ENCODE data around the gene DNAI2. TPM values are rescaled to one million over a fixed set of nuclear protein-coding genes. Genes with fewer than 3 reads are reported as not detected.

DNAI2 gene
- total and polyA plus RNA-seq, 9 of the 15 experiments (the other 6 are each of a cell fraction or from before 2014, with no cell fraction given) = not detected

DNA sequence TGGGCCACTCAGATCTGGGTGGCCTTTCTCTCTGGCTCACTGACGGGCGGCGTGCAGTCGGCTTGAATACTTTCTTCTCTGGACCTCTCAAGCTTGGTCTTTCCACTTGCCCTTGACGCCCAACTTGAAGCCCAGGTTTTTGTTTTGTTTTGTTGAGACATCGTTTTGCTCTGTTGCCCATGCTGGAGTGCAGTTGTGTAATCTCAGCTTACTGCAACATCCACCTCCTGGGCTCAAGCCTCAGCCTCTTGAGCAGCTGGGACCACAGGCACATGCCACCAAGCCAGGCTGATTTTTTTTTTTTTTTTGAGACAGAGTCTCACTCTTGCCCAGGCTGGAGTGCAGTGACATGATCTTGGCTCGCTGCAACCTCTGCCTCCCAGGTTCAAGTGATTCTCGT, 29.3 kb downstream of the DNAI2 start (continued):
- TF ChIP-seq, protein P1, sequence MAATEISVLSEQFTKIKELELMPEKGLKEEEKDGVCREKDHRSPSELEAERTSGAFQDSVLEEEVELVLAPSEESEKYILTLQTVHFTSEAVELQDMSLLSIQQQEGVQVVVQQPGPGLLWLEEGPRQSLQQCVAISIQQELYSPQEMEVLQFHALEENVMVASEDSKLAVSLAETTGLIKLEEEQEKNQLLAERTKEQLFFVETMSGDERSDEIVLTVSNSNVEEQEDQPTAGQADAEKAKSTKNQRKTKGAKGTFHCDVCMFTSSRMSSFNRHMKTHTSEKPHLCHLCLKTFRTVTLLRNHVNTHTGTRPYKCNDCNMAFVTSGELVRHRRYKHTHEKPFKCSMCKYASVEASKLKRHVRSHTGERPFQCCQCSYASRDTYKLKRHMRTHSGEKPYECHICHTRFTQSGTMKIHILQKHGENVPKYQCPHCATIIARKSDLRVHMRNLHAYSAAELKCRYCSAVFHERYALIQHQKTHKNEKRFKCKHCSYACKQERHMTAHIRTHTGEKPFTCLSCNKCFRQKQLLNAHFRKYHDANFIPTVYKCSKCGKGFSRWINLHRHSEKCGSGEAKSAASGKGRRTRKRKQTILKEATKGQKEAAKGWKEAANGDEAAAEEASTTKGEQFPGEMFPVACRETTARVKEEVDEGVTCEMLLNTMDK (IDR thresholded peaks at IDR 0.05; ENCODE audit: borderline replicate concordance, insufficient read depth, low read depth, low read length, poor library complexity, severe bottlenecking) = no peak
- no peak for TF ChIP-seq MEF2D (tag; conservative IDR thresholded peaks at IDR 0.05; ENCODE audit: low read depth)

DNA sequence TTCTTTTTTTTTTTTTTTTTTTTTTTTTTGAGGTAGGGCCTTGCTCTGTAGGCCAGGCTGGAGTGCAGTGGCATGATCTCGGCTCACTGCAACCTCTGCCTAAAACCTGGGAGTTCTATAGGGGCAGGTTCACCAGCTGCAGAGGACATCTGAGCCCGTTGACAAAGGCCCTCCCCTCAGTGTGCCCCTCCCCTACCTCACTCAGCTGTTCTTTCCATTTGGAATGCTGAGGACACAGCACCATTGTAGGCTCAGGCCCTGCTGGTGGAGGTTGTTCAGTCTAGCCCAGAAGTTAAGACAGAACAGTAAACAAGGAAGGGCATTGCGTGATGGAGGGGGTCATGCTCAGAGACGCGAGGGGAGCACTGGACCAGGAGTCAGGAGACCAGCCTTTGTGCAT, 30.1 kb downstream of the DNAI2 start:
- H3K9me3 ChIP-seq (replicated peaks; ENCODE audit: control insufficient read depth, insufficient read depth, low read depth, low read length) = peaks cover 3% of the 10 kb centered on the region; the same call in 1 of the 2 replicates
- WGBS (ENCODE audit: insufficient coverage, low coverage, missing lambda C conversion rate) = 2% methylated on average over 5 of the region's 5 CpGs
- H3K27ac ChIP-seq (ENCODE audit: extremely low read depth, low read depth, low read length) = no peak overlapping the region
- ChIA-PET POLR2A (interaction anchor here (0.7 to 1.4 kb wide), 2 partner anchors 16 to 33 kb away, joined by 3 to 4 read pairs; no protein-coding TSS in a partner anchor), CTCF (ENCODE audit: low intra/inter-chr PET ratio) (no interaction called here)
- no peak overlapping the region for H3K4me3 ChIP-seq
- FAIRE-seq (no peak), ATAC-seq (no peak), DNase-seq (ENCODE audit: extremely low read depth in 1 of 4, low spot score in 3 of 4) (no peak)
- in situ Hi-C loops (cut with MboI) (loop anchor here (5.0 kb wide), 1 partner anchor 43 kb away; no protein-coding TSS in a partner anchor), intact Hi-C loops (cut with micrococcal nuclease) (loop anchor here (5.0 kb wide), 1 partner anchor 298 kb away; no protein-coding TSS in a partner anchor)
- H2AFZ ChIP-seq (ENCODE audit: low read depth, low read length) = no peak overlapping the region
- H3K4me1 ChIP-seq (replicated peaks in 1 of 2; ENCODE audit: control insufficient read depth in 2 of 2, insufficient read depth in 2 of 2, low read length in 2 of 2) = peaks cover 0 to 9% of the 10 kb centered on the region in 2 experiments; a peak in 2 of 5 replicates
- no peaks in the 10 kb centered on the region for H4K20me1 ChIP-seq (replicated peaks; ENCODE audit: control insufficient read depth, insufficient read depth, low read length)
- peaks cover 0 to 3% of the 10 kb centered on the region in 2 experiments; a peak in 2 of 5 replicates for H3K27me3 ChIP-seq (ENCODE audit: control insufficient read depth in 2 of 2, insufficient read depth in 2 of 2, low read length in 2 of 2)
- TF ChIP-seq, protein P2, sequence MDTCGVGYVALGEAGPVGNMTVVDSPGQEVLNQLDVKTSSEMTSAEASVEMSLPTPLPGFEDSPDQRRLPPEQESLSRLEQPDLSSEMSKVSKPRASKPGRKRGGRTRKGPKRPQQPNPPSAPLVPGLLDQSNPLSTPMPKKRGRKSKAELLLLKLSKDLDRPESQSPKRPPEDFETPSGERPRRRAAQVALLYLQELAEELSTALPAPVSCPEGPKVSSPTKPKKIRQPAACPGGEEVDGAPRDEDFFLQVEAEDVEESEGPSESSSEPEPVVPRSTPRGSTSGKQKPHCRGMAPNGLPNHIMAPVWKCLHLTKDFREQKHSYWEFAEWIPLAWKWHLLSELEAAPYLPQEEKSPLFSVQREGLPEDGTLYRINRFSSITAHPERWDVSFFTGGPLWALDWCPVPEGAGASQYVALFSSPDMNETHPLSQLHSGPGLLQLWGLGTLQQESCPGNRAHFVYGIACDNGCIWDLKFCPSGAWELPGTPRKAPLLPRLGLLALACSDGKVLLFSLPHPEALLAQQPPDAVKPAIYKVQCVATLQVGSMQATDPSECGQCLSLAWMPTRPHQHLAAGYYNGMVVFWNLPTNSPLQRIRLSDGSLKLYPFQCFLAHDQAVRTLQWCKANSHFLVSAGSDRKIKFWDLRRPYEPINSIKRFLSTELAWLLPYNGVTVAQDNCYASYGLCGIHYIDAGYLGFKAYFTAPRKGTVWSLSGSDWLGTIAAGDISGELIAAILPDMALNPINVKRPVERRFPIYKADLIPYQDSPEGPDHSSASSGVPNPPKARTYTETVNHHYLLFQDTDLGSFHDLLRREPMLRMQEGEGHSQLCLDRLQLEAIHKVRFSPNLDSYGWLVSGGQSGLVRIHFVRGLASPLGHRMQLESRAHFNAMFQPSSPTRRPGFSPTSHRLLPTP (IDR thresholded peaks at IDR 0.05; ENCODE audit: borderline replicate concordance, extremely low read depth, insufficient read length) = no peak
- TF ChIP-seq, protein P3, sequence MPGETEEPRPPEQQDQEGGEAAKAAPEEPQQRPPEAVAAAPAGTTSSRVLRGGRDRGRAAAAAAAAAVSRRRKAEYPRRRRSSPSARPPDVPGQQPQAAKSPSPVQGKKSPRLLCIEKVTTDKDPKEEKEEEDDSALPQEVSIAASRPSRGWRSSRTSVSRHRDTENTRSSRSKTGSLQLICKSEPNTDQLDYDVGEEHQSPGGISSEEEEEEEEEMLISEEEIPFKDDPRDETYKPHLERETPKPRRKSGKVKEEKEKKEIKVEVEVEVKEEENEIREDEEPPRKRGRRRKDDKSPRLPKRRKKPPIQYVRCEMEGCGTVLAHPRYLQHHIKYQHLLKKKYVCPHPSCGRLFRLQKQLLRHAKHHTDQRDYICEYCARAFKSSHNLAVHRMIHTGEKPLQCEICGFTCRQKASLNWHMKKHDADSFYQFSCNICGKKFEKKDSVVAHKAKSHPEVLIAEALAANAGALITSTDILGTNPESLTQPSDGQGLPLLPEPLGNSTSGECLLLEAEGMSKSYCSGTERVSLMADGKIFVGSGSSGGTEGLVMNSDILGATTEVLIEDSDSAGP (CRISPR knock-in tag; IDR thresholded peaks at IDR 0.05) = no peak
- H3K9me1 ChIP-seq (ENCODE audit: control insufficient read depth, insufficient read depth, low read length) = no peaks in the 10 kb centered on the region
- no peak overlapping the region for H3K9ac ChIP-seq (ENCODE audit: insufficient read depth in 1 of 2, low read depth in 2 of 2, low read length in 2 of 2)
- H3K36me3 ChIP-seq (ENCODE audit: control insufficient read depth, insufficient read depth, low read length) = no peaks in the 10 kb centered on the region
- no peaks in the 10 kb centered on the region for H3K79me2 ChIP-seq (ENCODE audit: control insufficient read depth, insufficient read depth, low read length)
- no peak overlapping the region for H3K4me2 ChIP-seq (ENCODE audit: insufficient read depth, low read length)
- no TSS peak for BruUV-seq (replicated peaks)

All from K562 (cell line).